Activated CD8-positive, alpha-beta T cell treated with anti-CD3 and anti-CD28 coated beads for 36 hours (primary cell): ENCODE measurements around the gene GPR78. TPM values are rescaled to one million over a fixed set of nuclear protein-coding genes. Genes with fewer than 3 reads are reported as not detected.

ENCODE experiments used
- ATAC-seq: fragments of 200-7000 bp; cut with Tn5 transposase; one replicate; pipeline ENCODE4 v1.10.0; 2021; ENCODE audit warnings: mild to moderate bottlenecking, moderate library complexity
- CTCF ChIA-PET: fragments of 350-600 bp; sonication (Branson Sonifier 250); formaldehyde crosslinking; loops from one replicate; lab custom pipeline; 2021; ENCODE audit warnings: antibody characterized with exemption; lab: Charles Lee
- POLR2A ChIA-PET: fragments of 350-600 bp; sonication (Branson Sonifier 250); formaldehyde crosslinking; loops from one replicate; lab custom pipeline; 2021; ENCODE audit warnings: antibody characterized with exemption; lab: Charles Lee
- DNase-seq: peaks from one replicate; pipeline ENCODE4 v3.0.0-alpha.2; 2020
- H3K27ac Mint-ChIP-seq: one replicate; pipeline ENCODE4 v1.8.0; 2021; ENCODE audit warnings: mild to moderate bottlenecking, mixed read lengths
- H3K27me3 Mint-ChIP-seq: one replicate; pipeline ENCODE4 v1.8.0; 2021; ENCODE audit warnings: mixed read lengths
- H3K36me3 Mint-ChIP-seq: one replicate; pipeline ENCODE4 v1.8.0; 2021; ENCODE audit warnings: low read depth, mixed read lengths
- H3K4me1 Mint-ChIP-seq: one replicate; pipeline ENCODE4 v1.8.0; 2021; ENCODE audit warnings: low read depth, mixed read lengths
- H3K4me3 Mint-ChIP-seq: one replicate; pipeline ENCODE4 v1.8.0; 2021; ENCODE audit warnings: mild to moderate bottlenecking, moderate library complexity, mixed read lengths
- H3K9me3 Mint-ChIP-seq: one replicate; pipeline ENCODE4 v1.8.0; 2021; ENCODE audit warnings: mixed read lengths
- intact Hi-C: fragments of 100-400 bp; cut with micrococcal nuclease; formaldehyde crosslinking; loops from one replicate; pipeline ENCODE4 v1.10.0; 2022
- total RNA-seq, 2 experiments: library from RNA; stranded (reverse); gene quantifications; one replicate each; pipeline ENCODE4 v1.2.3, GENCODE V29; 2021
- TF ChIP-seq, protein P1 (sequence below): fragments of 200-600 bp; IDR thresholded peaks from one replicate; pipeline ENCODE4 v1.8.0; 2022; ENCODE audit warnings: antibody characterized with exemption, mild to moderate bottlenecking

Gene GPR78
- total RNA-seq, 2 experiments from 2014 or later = not detected

DNA sequence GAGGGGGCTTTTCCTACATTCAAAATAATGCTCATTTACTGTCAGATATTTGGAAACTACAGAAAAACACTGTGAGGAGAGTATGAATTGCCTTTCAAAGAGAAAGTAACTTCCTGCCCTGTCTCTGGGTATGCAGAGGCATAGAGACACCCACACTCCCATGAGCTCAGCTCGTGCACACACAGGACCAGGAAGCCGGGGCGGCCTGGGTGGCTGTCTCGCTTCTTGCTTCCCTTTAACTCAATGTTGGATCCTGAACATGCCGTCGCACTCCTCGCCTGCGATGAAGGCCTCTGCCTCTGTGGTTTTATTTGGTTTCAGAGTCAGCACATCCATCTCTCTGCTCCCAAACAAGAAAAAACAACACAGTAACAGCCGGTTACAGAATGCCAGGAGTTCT, 40.1 kb upstream of the GPR78 start:
- no peaks in the 10 kb centered on the region for H3K27me3 Mint-ChIP-seq
- CTCF ChIA-PET = no interaction called here
- no peak overlapping the region for H3K4me3 Mint-ChIP-seq
- H3K4me1 Mint-ChIP-seq = peaks cover 9% of the 10 kb centered on the region
- peak overlapping the region; percentile 71 for H3K27ac Mint-ChIP-seq
- DNase-seq = peak; percentile 42
- peak; percentile 83 for ATAC-seq
- intact Hi-C loops = no loop called here
- POLR2A ChIA-PET = no interaction called here
- no peaks in the 10 kb centered on the region for H3K36me3 Mint-ChIP-seq
- TF ChIP-seq, protein P1, sequence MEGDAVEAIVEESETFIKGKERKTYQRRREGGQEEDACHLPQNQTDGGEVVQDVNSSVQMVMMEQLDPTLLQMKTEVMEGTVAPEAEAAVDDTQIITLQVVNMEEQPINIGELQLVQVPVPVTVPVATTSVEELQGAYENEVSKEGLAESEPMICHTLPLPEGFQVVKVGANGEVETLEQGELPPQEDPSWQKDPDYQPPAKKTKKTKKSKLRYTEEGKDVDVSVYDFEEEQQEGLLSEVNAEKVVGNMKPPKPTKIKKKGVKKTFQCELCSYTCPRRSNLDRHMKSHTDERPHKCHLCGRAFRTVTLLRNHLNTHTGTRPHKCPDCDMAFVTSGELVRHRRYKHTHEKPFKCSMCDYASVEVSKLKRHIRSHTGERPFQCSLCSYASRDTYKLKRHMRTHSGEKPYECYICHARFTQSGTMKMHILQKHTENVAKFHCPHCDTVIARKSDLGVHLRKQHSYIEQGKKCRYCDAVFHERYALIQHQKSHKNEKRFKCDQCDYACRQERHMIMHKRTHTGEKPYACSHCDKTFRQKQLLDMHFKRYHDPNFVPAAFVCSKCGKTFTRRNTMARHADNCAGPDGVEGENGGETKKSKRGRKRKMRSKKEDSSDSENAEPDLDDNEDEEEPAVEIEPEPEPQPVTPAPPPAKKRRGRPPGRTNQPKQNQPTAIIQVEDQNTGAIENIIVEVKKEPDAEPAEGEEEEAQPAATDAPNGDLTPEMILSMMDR = no peak
- no peaks in the 10 kb centered on the region for H3K9me3 Mint-ChIP-seq

DNA sequence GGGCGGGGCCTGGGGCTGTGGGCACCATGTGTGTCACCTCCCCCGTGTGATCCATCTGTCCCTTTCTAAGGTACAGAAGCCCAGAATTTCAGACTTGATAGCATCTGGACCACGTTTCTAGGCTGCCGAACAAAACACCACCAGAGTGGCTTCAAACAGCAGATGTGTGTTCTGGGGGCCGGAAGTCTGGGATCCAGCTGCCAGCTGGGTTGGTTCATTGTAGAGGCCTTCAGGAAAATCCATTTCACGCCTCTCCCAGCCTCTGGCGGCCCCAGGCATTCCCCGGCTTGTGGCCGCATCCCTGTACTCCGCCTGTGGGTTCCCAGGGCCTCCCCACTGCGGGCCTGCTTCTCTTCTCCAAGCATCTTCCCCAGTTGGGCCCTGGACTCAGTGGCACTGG, 39.6 kb upstream of the GPR78 start:
- Mint-ChIP-seq H3K9me3 (no peaks in the 10 kb centered on the region), H3K4me3 (no peak overlapping the region), H3K27me3 (no peaks in the 10 kb centered on the region), H3K27ac (no peak overlapping the region), H3K4me1 (peaks cover 9% of the 10 kb centered on the region), H3K36me3 (no peaks in the 10 kb centered on the region)
- TF ChIP-seq, protein P1 = no peak
- no peak for DNase-seq
- ATAC-seq = no peak
- ChIA-PET POLR2A (no interaction called here), CTCF (no interaction called here)
- intact Hi-C loops = no loop called here

DNA sequence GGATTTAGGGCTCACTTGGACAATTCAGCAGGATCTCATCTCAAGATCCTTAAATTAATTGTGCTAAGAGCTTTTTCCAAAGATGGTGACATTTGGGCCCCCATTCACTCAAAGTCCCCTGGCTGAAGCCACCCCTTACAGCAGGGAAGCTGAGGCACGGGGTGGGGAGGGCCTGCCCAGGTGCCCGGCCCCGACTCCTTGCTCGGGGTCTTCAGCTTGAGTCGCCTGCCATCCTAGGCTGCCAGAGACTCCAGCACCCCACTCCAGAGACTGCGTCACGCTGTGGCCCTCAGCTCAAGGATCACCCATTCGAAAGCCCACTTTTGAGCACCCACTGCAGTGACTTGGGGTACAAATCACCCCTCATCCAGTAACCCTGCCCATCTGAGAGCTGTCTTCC, 39.2 kb upstream of the GPR78 start:
- H3K27me3 Mint-ChIP-seq = no peaks in the 10 kb centered on the region
- intact Hi-C loops = no loop called here
- no peak overlapping the region for H3K27ac Mint-ChIP-seq
- DNase-seq (no peak), ATAC-seq (no peak)
- CTCF ChIA-PET = no interaction called here
- no peaks in the 10 kb centered on the region for H3K36me3 Mint-ChIP-seq
- peaks cover 9% of the 10 kb centered on the region for H3K4me1 Mint-ChIP-seq
- POLR2A ChIA-PET = no interaction called here
- TF ChIP-seq, protein P1 = no peak
- no peaks in the 10 kb centered on the region for H3K9me3 Mint-ChIP-seq
- H3K4me3 Mint-ChIP-seq = no peak overlapping the region

DNA sequence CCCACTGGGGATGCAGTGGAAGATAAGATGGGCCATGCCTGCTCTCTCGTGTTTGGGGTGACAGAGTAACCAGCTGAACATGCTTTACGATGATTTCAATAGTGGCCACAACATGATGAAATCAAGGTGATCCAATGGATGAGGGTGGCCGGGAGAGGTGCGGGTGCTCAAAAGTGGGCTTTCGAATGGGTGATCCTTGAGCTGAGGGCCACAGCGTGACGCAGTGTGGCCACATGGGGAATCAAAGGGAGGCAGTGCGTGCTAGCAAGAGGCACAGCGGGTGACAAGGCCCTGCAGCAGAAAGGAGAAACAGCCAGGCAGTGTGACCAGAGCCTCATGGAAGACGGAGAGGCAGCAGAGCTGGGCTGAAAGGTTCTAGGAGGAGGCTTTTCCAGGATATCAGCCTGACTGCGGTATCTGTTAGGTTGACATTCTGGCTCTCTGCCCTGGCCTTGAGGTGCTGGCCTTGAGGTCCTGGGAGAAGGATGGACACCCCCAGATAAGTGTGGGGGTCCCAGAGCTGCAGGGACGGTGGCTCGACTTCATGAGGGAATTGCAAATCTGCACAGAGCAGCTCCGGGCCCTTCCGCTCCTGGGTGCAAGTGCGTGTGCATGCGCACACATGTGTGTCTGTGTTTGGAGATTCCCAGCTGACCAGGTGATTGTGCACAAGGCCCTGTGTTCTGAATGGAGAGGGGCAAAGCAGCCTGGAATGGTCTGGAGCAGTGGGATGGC, 38.0 kb upstream of the GPR78 start:
- Mint-ChIP-seq H3K9me3 (no peaks in the 10 kb centered on the region), H3K4me1 (peaks cover 9% of the 10 kb centered on the region)
- CTCF ChIA-PET = no interaction called here

More for the DNA sequence above, 38.0 kb upstream of the GPR78 start:
- TF ChIP-seq, protein P1 = no peak
- intact Hi-C loops = no loop called here
- no peaks in the 10 kb centered on the region for H3K27me3 Mint-ChIP-seq
- H3K4me3 Mint-ChIP-seq = no peak overlapping the region
- DNase-seq = no peak
- POLR2A ChIA-PET = no interaction called here
- H3K27ac Mint-ChIP-seq = no peak overlapping the region
- no peak for ATAC-seq
- no peaks in the 10 kb centered on the region for H3K36me3 Mint-ChIP-seq
